ENCODE results near the gene PALD1. TPM values are rescaled to one million over a fixed set of nuclear protein-coding genes. Genes with fewer than 3 reads are reported as not detected.

The PALD1 gene
- 0.07 and 0.10 TPM in 2 replicates for total RNA-seq

GRCh38 chr10:70478191-70479164, at the start of gene PALD1:
Gene PALD1 (plus strand): TSS chr10:70478767. CDS start chr10:70525952, 47,185 bp downstream.
- intact Hi-C loops (cut with micrococcal nuclease): loop anchor here (5.0 kb wide), 3 partner anchors 71 to 409 kb away; partner anchors contain the start of genes PCBD1 and PPA1

- intact Hi-C loops (cut with micrococcal nuclease): no loop called here
These were observed 47.8 kb upstream of the PALD1 start for GRCh38 chr10:70430493-70431445.

GRCh38 chr10:70432101-70432500, 46.5 kb upstream of the PALD1 start:
- intact Hi-C loops (cut with micrococcal nuclease): no loop called here

- intact Hi-C loops (cut with micrococcal nuclease): no loop called here
These were observed 45.9 kb upstream of the PALD1 start for GRCh38 chr10:70432561-70433263.

DNA sequence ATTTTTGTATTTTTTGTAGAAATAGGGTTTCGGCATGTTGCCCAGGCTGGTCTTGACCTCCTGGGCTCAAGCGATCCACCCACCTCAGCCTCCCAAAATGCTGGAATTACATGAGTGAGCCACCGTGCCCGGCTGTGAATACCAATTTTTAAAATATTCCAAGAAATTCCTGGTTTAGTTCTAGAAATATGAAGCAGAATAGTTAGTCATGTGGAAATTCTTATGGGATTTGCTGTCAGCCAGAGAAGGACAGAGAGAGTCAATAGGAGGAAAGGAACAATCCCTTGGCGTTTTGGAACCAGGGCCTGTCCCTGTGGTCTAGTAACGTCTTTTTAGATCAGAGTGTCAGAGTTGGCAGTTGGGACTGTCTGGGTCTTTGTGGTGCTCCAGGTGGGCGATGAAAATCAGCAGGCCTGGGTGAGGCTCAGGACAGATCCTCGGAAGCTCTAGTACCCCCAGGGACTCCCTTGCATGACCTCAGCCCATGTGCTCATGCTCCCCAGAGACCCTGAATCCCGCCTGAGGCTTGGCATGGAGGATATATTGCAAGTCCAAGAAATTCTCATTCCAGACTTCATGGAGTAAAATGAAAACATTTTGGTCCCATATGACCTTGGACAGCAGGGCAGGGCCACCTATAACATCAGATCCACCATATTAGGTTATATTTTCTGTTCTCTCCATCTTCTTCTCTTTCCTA, 44.8 kb upstream of the PALD1 start:
- intact Hi-C loops (cut with micrococcal nuclease): no loop called here

- intact Hi-C loops (cut with micrococcal nuclease): no loop called here
These were observed 43.1 kb upstream of the PALD1 start for GRCh38 chr10:70435241-70436085.

- intact Hi-C loops (cut with micrococcal nuclease): no loop called here
These were observed 40.8 kb upstream of the PALD1 start for GRCh38 chr10:70437721-70438120.

- intact Hi-C loops (cut with micrococcal nuclease): no loop called here
These were observed 38.0 kb upstream of the PALD1 start for GRCh38 chr10:70440296-70441160.

- intact Hi-C loops (cut with micrococcal nuclease): no loop called here
These were observed 37.2 kb upstream of the PALD1 start, which contains the start of gene NODAL for GRCh38 chr10:70441161-70441894. Gene NODAL (minus strand): TSS chr10:70441681. CDS start chr10:70441667, 14 bp downstream.

DNA sequence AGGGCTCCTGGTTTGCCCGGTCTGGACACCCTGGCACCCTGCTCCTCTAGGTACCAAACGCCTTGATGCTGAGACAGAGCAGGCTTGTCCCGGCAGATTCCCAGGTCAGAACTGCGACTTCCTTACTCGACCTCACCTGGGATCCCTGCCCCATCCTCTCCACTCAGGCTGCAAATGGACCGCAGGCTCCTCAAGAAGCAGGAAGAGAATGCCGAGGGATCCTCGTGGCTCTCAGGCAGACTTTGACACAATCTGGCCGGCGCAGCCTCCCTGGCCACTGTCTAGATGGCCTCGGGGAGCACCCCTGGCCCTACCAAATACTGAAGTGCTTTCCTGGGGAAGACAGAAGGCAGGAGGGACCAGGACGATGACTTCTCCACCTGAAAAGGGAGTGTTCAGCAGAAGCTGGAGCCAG, 36.7 kb upstream of the PALD1 start:
- intact Hi-C loops (cut with micrococcal nuclease): no loop called here

GRCh38 chr10:70442332-70442988, 36.1 kb upstream of the PALD1 start:
- intact Hi-C loops (cut with micrococcal nuclease): no loop called here

GRCh38 chr10:70444744-70445143, 33.8 kb upstream of the PALD1 start:
- intact Hi-C loops (cut with micrococcal nuclease): no loop called here

DNA sequence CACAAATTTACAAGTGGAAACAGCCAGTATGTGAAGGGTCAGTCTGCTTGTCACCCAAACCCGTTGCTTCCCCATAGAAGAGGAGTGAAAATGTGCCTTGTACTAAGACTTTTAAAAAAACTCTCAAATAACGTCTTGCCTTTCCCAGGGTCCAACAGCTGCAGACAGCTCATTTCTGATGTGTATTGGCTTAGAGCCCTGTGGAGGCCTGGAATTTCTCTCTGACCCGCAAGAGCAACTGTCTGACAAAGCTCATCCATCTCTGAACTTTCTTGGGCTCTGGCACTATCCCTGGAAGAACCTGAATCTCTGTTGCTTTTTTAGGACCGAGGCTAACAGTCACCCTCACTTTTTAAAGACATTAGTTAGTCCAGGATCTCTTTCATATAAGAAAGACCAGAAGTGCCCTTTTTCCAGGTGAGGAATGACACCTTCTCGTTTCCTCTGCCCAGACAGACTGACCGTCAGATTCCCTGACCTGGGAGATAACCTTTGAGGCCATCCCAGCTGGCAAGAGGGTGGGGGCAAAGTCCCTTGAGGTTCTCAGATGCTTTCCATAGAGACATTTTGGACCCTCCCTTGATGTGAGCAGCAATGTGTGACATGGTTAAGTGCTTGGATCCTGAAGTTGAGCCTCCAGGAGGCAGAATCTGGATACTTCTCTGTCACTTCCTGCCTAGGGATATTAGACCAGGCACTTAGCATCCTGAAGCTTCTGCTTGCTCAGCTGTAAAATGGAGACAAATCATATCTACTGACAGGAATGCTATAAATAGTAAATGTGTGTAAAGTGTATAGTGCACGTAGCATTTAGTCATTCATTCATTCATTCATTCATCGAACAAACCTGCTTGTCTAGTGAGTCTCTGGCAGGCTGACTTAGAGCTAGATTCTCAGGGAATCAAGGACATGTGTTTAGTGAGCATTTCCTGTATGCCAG, 32.6 kb upstream of the PALD1 start:
- intact Hi-C loops (cut with micrococcal nuclease): no loop called here

GRCh38 chr10:70448236-70448635, 30.3 kb upstream of the PALD1 start:
- intact Hi-C loops (cut with micrococcal nuclease): no loop called here

DNA sequence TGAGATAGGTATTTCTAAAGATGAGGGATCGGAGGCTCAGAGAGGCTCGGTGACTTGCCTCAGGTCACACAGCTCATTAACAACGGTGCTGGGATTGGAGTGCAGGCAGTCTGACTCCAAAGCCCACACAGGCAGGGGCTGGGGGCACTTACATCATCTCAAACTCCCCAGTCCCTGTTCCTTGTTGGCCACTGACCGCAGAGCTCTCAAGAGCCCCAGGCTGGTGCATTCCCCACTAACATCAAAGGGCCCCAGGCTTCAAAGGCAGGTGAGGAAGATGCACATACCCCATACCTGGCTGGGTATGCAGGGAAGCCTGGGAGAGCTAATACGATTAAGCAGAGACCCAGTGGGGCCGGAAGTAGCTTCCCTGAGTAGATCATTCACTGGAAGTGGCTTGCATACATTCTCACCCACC, 23.3 kb upstream of the PALD1 start:
- intact Hi-C loops (cut with micrococcal nuclease): no loop called here

- intact Hi-C loops (cut with micrococcal nuclease): no loop called here
These were observed 22.4 kb upstream of the PALD1 start for GRCh38 chr10:70456164-70456563.

Measured in T-helper 1 cell treated with Interleukin-12 subunit alpha and Interleukin-12 subunit beta and Interleukin-4 antibody, amounts not matched to agents 30 ng/mL and 1 ng/mL, for 36 hours (primary cell).